ENCODE results near the gene RETREG3. TPM values are rescaled to one million over a fixed set of nuclear protein-coding genes. Genes with fewer than 3 reads are reported as not detected.

Gene RETREG3
- total RNA-seq, 4 donors from 2014 or later, result 87.9 to 97.0 (median 91.1) TPM

- peaks cover 19% of the 10 kb centered on the region for H3K36me3 ChIP-seq
- peak overlapping the region; percentile 95 for H3K27ac ChIP-seq
- no peaks in the 10 kb centered on the region for H3K27me3 ChIP-seq
- WGBS, result under 1% methylated on average over 30 of the region's 30 CpGs
- peak overlapping the region; percentile 95 for H3K4me3 ChIP-seq
- H3K4me1 ChIP-seq, result peaks cover 40% of the 10 kb centered on the region
- H3K9me3 ChIP-seq, result no peaks in the 10 kb centered on the region
- TF ChIP-seq CTCF (IDR thresholded peaks at IDR 0.05), result no peak
- no peak for TF ChIP-seq POLR2A (IDR thresholded peaks at IDR 0.05)
- TF ChIP-seq POLR2AphosphoS5 (IDR thresholded peaks at IDR 0.05), result no peak
- no peak for TF ChIP-seq EP300 (IDR thresholded peaks at IDR 0.05)
- DNase-seq (ENCODE audit: low spot score in 2 of 2), result no peak
These were observed 631 bp downstream of the RETREG3 start for GRCh38 chr17:42608305-42609181.

GRCh38 chr17:42607769-42608168, 1.4 kb downstream of the RETREG3 start:
- no peak for DNase-seq (ENCODE audit: low spot score in 2 of 2)
- H3K27ac ChIP-seq, result no peak overlapping the region
- peaks cover 40% of the 10 kb centered on the region for H3K4me1 ChIP-seq
- TF ChIP-seq POLR2A (IDR thresholded peaks at IDR 0.05) (no peak), CTCF (IDR thresholded peaks at IDR 0.05) (no peak), EP300 (IDR thresholded peaks at IDR 0.05) (no peak), POLR2AphosphoS5 (IDR thresholded peaks at IDR 0.05) (no peak)
- H3K4me3 ChIP-seq, result peak overlapping the region; percentile 95
- 32% methylated on average over 3 of the region's 3 CpGs for WGBS
- H3K27me3 ChIP-seq, result no peaks in the 10 kb centered on the region
- peaks cover 12% of the 10 kb centered on the region for H3K36me3 ChIP-seq
- no peaks in the 10 kb centered on the region for H3K9me3 ChIP-seq

GRCh38 chr17:42603318-42603717, 5.9 kb downstream of the RETREG3 start:
- H3K27me3 ChIP-seq, result no peaks in the 10 kb centered on the region
- no peak overlapping the region for H3K4me3 ChIP-seq
- WGBS, result 90% methylated on average over 7 of the region's 7 CpGs
- DNase-seq (ENCODE audit: low spot score in 2 of 2), result no peak
- TF ChIP-seq CTCF (IDR thresholded peaks at IDR 0.05) (no peak), EP300 (IDR thresholded peaks at IDR 0.05) (no peak), POLR2A (IDR thresholded peaks at IDR 0.05) (no peak), POLR2AphosphoS5 (IDR thresholded peaks at IDR 0.05) (no peak)
- H3K4me1 ChIP-seq, result peaks cover 36% of the 10 kb centered on the region
- H3K9me3 ChIP-seq, result no peaks in the 10 kb centered on the region
- no peaks in the 10 kb centered on the region for H3K36me3 ChIP-seq
- no peak overlapping the region for H3K27ac ChIP-seq

- Histone ChIP-seq H3K27ac (no peak overlapping the region), H3K27me3 (no peaks in the 10 kb centered on the region), H3K4me1 (peaks cover 8% of the 10 kb centered on the region), H3K36me3 (peaks cover 2% of the 10 kb centered on the region), H3K9me3 (no peaks in the 10 kb centered on the region), H3K4me3 (no peak overlapping the region)
- TF ChIP-seq POLR2A (IDR thresholded peaks at IDR 0.05), result no peak
- no peak for TF ChIP-seq POLR2AphosphoS5 (IDR thresholded peaks at IDR 0.05)
- TF ChIP-seq CTCF (IDR thresholded peaks at IDR 0.05), result no peak
- no peak for TF ChIP-seq EP300 (IDR thresholded peaks at IDR 0.05)
- DNase-seq (ENCODE audit: low spot score in 2 of 2), result no peak
- 11% methylated on average over 2 of the region's 2 CpGs for WGBS
These were observed 10.3 kb downstream of the RETREG3 start for GRCh38 chr17:42598905-42599304.

- no peak for TF ChIP-seq POLR2AphosphoS5 (IDR thresholded peaks at IDR 0.05)
- TF ChIP-seq EP300 (IDR thresholded peaks at IDR 0.05), result no peak
- TF ChIP-seq POLR2A (IDR thresholded peaks at IDR 0.05), result no peak
- no peak for TF ChIP-seq CTCF (IDR thresholded peaks at IDR 0.05)
- peaks cover 9% of the 10 kb centered on the region for H3K36me3 ChIP-seq
- H3K9me3 ChIP-seq, result no peaks in the 10 kb centered on the region
- H3K27me3 ChIP-seq, result no peaks in the 10 kb centered on the region
- H3K4me1 ChIP-seq, result peaks cover 8% of the 10 kb centered on the region
- DNase-seq (ENCODE audit: low spot score in 2 of 2), result no peak
- WGBS, result 59% methylated on average over 3 of the region's 3 CpGs
- no peak overlapping the region for H3K27ac ChIP-seq
- H3K4me3 ChIP-seq, result no peak overlapping the region
These were observed 12.8 kb downstream of the RETREG3 start for GRCh38 chr17:42596386-42596785.

Data from suprapubic skin (tissue), 4 donors.